Measurements from ENCODE around the gene XCL1. TPM values are rescaled to one million over a fixed set of nuclear protein-coding genes. Genes with fewer than 3 reads are reported as not detected.
"Not testable (repeated sequence)": the region's sequence is repeated elsewhere in the genome, so short reads cannot be mapped to it uniquely, and the experiment has no call there.

XCL1 gene
- total RNA-seq, 4 donors from 2014 or later = 0.66 TPM; not detected in 3

GRCh38 chr1:168589167-168589566 lies 12.8 kb downstream of the XCL1 start:
- Histone ChIP-seq H3K9me3 (no peaks in the 10 kb centered on the region), H3K36me3 (no peaks in the 10 kb centered on the region), H3K27me3 (no peaks in the 10 kb centered on the region), H3K27ac (no peak overlapping the region), H3K4me1 (no peaks in the 10 kb centered on the region), H3K4me3 (no peak overlapping the region)
- WGBS, 2 donors = 68 to 79% methylated on average over 2 of the region's 2 CpGs
- no peak for DNase-seq (ENCODE audit: low spot score in 2 of 2)
- no peak for TF ChIP-seq POLR2A (IDR thresholded peaks at IDR 0.05)
- TF ChIP-seq, protein P1, sequence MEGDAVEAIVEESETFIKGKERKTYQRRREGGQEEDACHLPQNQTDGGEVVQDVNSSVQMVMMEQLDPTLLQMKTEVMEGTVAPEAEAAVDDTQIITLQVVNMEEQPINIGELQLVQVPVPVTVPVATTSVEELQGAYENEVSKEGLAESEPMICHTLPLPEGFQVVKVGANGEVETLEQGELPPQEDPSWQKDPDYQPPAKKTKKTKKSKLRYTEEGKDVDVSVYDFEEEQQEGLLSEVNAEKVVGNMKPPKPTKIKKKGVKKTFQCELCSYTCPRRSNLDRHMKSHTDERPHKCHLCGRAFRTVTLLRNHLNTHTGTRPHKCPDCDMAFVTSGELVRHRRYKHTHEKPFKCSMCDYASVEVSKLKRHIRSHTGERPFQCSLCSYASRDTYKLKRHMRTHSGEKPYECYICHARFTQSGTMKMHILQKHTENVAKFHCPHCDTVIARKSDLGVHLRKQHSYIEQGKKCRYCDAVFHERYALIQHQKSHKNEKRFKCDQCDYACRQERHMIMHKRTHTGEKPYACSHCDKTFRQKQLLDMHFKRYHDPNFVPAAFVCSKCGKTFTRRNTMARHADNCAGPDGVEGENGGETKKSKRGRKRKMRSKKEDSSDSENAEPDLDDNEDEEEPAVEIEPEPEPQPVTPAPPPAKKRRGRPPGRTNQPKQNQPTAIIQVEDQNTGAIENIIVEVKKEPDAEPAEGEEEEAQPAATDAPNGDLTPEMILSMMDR (IDR thresholded peaks at IDR 0.05) = no peak

- WGBS, 2 donors = 86 to 96% methylated on average over 5 of the region's 5 CpGs
- TF ChIP-seq, protein P1 (IDR thresholded peaks at IDR 0.05) = no peak
- no peak for TF ChIP-seq POLR2A (IDR thresholded peaks at IDR 0.05)
- no peak for TF ChIP-seq EP300 (IDR thresholded peaks at IDR 0.05)
- H3K36me3 ChIP-seq = no peaks in the 10 kb centered on the region
- H3K4me3 ChIP-seq = no peak overlapping the region
- no peaks in the 10 kb centered on the region for H3K27me3 ChIP-seq
- no peaks in the 10 kb centered on the region for H3K4me1 ChIP-seq
- no peak for DNase-seq (ENCODE audit: low spot score in 2 of 2)
- peaks cover 0 to 3% (median 0%) of the 10 kb centered on the region in 4 donors for H3K9me3 ChIP-seq
- H3K27ac ChIP-seq = no peak overlapping the region
These were observed 14.7 kb downstream of the XCL1 start for GRCh38 chr1:168591066-168591465.

GRCh38 chr1:168591641-168592250 lies 15.3 kb downstream of the XCL1 start:
- 76 to 81% methylated on average over 2 of the region's 2 CpGs for WGBS, 2 donors
- no peak for DNase-seq (ENCODE audit: low spot score in 2 of 2)
- Histone ChIP-seq H3K27me3 (no peaks in the 10 kb centered on the region), H3K9me3 (peaks cover 0 to 8% (median 0%) of the 10 kb centered on the region in 4 donors), H3K27ac (no peak overlapping the region), H3K36me3 (no peaks in the 10 kb centered on the region), H3K4me1 (no peaks in the 10 kb centered on the region), H3K4me3 (no peak overlapping the region)
- TF ChIP-seq POLR2A (IDR thresholded peaks at IDR 0.05) (no peak), EP300 (IDR thresholded peaks at IDR 0.05) (no peak)
- TF ChIP-seq, protein P1 (IDR thresholded peaks at IDR 0.05) = no peak

DNA sequence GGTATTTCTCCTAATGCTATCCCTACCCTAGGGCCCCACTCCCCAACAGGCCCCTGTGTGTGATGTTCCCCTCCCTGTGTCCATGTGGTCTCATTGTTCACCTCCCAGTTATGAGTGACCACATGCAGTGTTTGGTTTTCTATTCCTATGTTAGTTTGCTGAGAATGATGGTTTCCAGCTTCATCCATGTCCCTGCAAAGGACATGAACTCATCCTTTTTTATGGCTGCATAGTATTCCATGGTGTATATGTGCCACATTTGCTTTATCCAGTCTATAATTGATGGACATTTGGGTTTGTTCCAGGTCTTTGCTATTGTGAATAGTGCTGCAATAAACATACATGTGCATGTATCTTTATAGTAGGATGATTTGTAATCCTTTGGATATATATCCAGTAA lies 19.0 kb downstream of the XCL1 start:
- not testable (repeated sequence) for H3K27me3 ChIP-seq; H3K4me1 ChIP-seq; H3K4me3 ChIP-seq; DNase-seq (ENCODE audit: low spot score in 2 of 2); H3K36me3 ChIP-seq; H3K9me3 ChIP-seq; H3K27ac ChIP-seq

DNA sequence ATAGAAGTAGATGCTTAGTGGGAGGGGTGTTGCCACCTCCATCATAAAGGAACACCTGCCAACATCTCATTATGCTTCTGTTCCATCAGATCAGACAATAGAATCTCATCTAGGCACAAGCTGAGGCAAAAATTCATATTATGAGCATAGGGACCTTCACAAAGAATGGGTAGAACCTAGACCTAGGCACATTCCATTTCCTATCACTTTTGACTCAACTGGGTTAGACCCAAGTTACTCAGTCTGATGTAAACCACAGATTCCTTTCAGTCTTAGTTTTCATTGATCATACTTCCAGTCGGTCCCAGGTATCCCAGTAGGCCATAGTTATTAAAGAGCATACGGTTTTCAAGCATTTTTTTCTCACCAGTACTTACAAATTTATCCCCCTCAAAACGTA lies 21.7 kb downstream of the XCL1 start:
- Histone ChIP-seq H3K4me1 (no peaks in the 10 kb centered on the region), H3K27me3 (no peaks in the 10 kb centered on the region), H3K27ac (no peak overlapping the region), H3K4me3 (no peak overlapping the region), H3K9me3 (peaks cover 0 to 8% (median 0%) of the 10 kb centered on the region in 4 donors), H3K36me3 (no peaks in the 10 kb centered on the region)
- TF ChIP-seq EP300 (IDR thresholded peaks at IDR 0.05) = no peak
- TF ChIP-seq, protein P1 (IDR thresholded peaks at IDR 0.05) = no peak
- TF ChIP-seq POLR2A (IDR thresholded peaks at IDR 0.05) = no peak
- no peak for DNase-seq (ENCODE audit: low spot score in 2 of 2)
- 80 to 83% methylated on average over 3 of the region's 3 CpGs for WGBS, 2 donors

DNA sequence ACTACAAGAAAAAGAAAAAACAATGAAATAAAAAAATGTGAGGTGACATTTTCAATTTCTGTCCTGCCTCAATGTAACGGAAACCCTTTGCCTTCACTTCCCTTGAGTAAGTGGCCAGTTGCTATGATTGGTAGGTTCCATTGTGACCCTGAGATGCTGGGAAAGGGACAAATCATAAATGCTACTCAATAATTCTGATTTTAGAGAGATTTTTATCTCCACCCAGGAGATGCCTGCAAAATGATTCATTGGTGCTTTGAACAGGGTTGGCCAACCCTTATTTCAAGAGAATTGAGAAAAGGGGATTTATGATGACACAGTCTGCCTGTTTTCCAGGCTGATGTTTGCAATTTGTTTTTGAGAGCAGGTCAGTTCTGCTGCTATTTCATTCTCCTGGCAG lies 22.5 kb downstream of the XCL1 start:
- WGBS, 2 donors = 97 to 100% methylated on average over 1 of the region's 1 CpG
- H3K36me3 ChIP-seq = no peaks in the 10 kb centered on the region
- TF ChIP-seq, protein P1 (IDR thresholded peaks at IDR 0.05) = no peak
- TF ChIP-seq EP300 (IDR thresholded peaks at IDR 0.05) = no peak
- TF ChIP-seq POLR2A (IDR thresholded peaks at IDR 0.05) = no peak
- H3K27me3 ChIP-seq = no peaks in the 10 kb centered on the region
- H3K27ac ChIP-seq = no peak overlapping the region
- no peak overlapping the region for H3K4me3 ChIP-seq
- DNase-seq (ENCODE audit: low spot score in 2 of 2) = no peak
- peaks cover 0 to 8% (median 0%) of the 10 kb centered on the region in 4 donors for H3K9me3 ChIP-seq
- no peaks in the 10 kb centered on the region for H3K4me1 ChIP-seq
